H1 (cell line): ENCODE data around the gene UXT. TPM values are rescaled to one million over a fixed set of nuclear protein-coding genes. Genes with fewer than 3 reads are reported as not detected.
A peak's percentile ranks its signal among the peaks of the same experiment; 100 is the strongest.

ENCODE experiments used
- ASH2L ChIP-seq: fragments of 200-600, 300-600 bp; sonication (generic); IDR thresholded peaks from one replicate; pipeline ENCODE4 v1.7.1; 2017; ENCODE audit warnings: low read length
- CBX5 ChIP-seq: fragments of 300-800, 300-1000 bp; sonication (generic); IDR thresholded peaks from 2 replicates; pipeline ENCODE4 v1.7.1; 2016; ENCODE audit warnings: antibody characterized with exemption, low read length, low read depth
- SAP30 ChIP-seq: fragments of 300-600 bp; sonication (generic); IDR thresholded peaks from 2 replicates; pipeline ENCODE4 v1.7.1; 2012; ENCODE audit warnings: low read length, moderate library complexity, mild to moderate bottlenecking, inconsistent platforms; ENCODE audit not compliant: insufficient read depth, insufficient replicate concordance
- SIX5 ChIP-seq: IDR thresholded peaks from 2 replicates; pipeline ENCODE4 v1.6.1; 2011; ENCODE audit warnings: mild to moderate bottlenecking, low read depth, low read length
- SP1 ChIP-seq: IDR thresholded peaks from 2 replicates; pipeline ENCODE4 v1.6.1; 2011; ENCODE audit warnings: low read depth, low read length
- TAF1 ChIP-seq: IDR thresholded peaks from 2 replicates; pipeline ENCODE4 v1.6.1; 2011; ENCODE audit warnings: mild to moderate bottlenecking, low read depth, low read length
- polyA plus RNA-seq, 7 experiments: library from polyadenylated mRNA; depleted of rRNA in 3 of 7; stranded (reverse) in 5 of 7; unstranded in 2 of 7; fragments of >200 nt in 5 of 7; fragments of 200-250 nt in 2 of 7; gene quantifications; 1 replicate in 5 of 7; 2 replicates in 1 of 7; 4 replicates in 1 of 7; pipeline versions ENCODE4 v1.2.1 to v1.2.3, GENCODE V29; 2011 to 2013; ENCODE audit warnings: missing spikeins in 2 of 7, mixed read lengths in 2 of 7
- total RNA-seq: library from RNA; stranded (reverse); fragmentation: NEBNext Ultra II Directional; extraction: Animal tissue kit (Norgen Biotek cat#: 25700); gene quantifications from 2 replicates; pipeline ENCODE4 v1.2.1, GENCODE V29; 2021

The UXT gene
- total and polyA plus RNA-seq, 2 of the 8 experiments (the other 6 are each of a cell fraction or from before 2014, with no cell fraction given): 69.4 to 116 TPM

GRCh38 chrX:47608130-47608810 is 50.7 kb downstream of the UXT start (continued):
- TF ChIP-seq SIX5 (no peak), CBX5 (no peak), TAF1 (0 out of 2 replicates have a peak, but pooled peaks have one; percentile 26), ASH2L (no peak), SAP30 (no peak), SP1 (0 out of 2 replicates have a peak, but pooled peaks have one; percentile 44)
